ENCODE results near the gene INO80C.
A peak's percentile ranks its signal among the peaks of the same experiment; 100 is the strongest.
"Not testable (repeated sequence)": the region's sequence is repeated elsewhere in the genome, so short reads cannot be mapped to it uniquely, and the experiment has no call there.

The INO80C gene

GRCh38 chr18:35489281-35489680 is 8.5 kb downstream of the INO80C start:
- not testable (repeated sequence) for DNase-seq (ENCODE audit: low spot score)

GRCh38 chr18:35488396-35488795 is 9.4 kb downstream of the INO80C start:
- not testable (repeated sequence) for DNase-seq (ENCODE audit: low spot score)

GRCh38 chr18:35487525-35487924 is 10.2 kb downstream of the INO80C start:
- DNase-seq (ENCODE audit: low spot score): not testable (repeated sequence)

- no peak for DNase-seq (ENCODE audit: low spot score)
Observed at GRCh38 chr18:35485852-35486251, 11.9 kb downstream of the INO80C start.

- no peak for DNase-seq (ENCODE audit: low spot score)
Observed at GRCh38 chr18:35484034-35484433, 13.7 kb downstream of the INO80C start.

GRCh38 chr18:35481960-35482366 is 15.8 kb downstream of the INO80C start:
- DNase-seq (ENCODE audit: low spot score): no peak

- DNase-seq (ENCODE audit: low spot score): no peak
Observed at GRCh38 chr18:35479911-35480586, 17.7 kb downstream of the INO80C start.

- DNase-seq (ENCODE audit: low spot score): peak; percentile 36
Observed at GRCh38 chr18:35478520-35479435, 19.0 kb downstream of the INO80C start.

GRCh38 chr18:35477974-35478373 is 19.8 kb downstream of the INO80C start:
- DNase-seq (ENCODE audit: low spot score): no peak

GRCh38 chr18:35477497-35477896 is 20.3 kb downstream of the INO80C start:
- no peak for DNase-seq (ENCODE audit: low spot score)

GRCh38 chr18:35474884-35475283 is 22.9 kb downstream of the INO80C start:
- no peak for DNase-seq (ENCODE audit: low spot score)

- DNase-seq (ENCODE audit: low spot score): no peak
Observed at GRCh38 chr18:35473562-35473961, 24.2 kb downstream of the INO80C start.

GRCh38 chr18:35470435-35470834 is 27.3 kb downstream of the INO80C start:
- DNase-seq (ENCODE audit: low spot score): no peak

GRCh38 chr18:35469725-35470124 is 28.0 kb downstream of the INO80C start:
- no peak for DNase-seq (ENCODE audit: low spot score)

GRCh38 chr18:35468711-35469110 is 29.0 kb downstream of the INO80C start:
- no peak for DNase-seq (ENCODE audit: low spot score)

GRCh38 chr18:35467624-35468016 is 30.1 kb downstream of the INO80C start:
- DNase-seq (ENCODE audit: low spot score): no peak

GRCh38 chr18:35466815-35467623 is 30.7 kb downstream of the INO80C start:
- no peak for DNase-seq (ENCODE audit: low spot score)

- DNase-seq (ENCODE audit: low spot score): no peak
Observed at GRCh38 chr18:35466334-35466733, 31.4 kb downstream of the INO80C start.

GRCh38 chr18:35465329-35465728 is 32.4 kb downstream of the INO80C start:
- DNase-seq (ENCODE audit: low spot score): no peak

- no peak for DNase-seq (ENCODE audit: low spot score)
Observed at GRCh38 chr18:35464831-35465279, 32.9 kb downstream of the INO80C start.

GRCh38 chr18:35463827-35464226 is 33.9 kb downstream of the INO80C start:
- no peak for DNase-seq (ENCODE audit: low spot score)

GRCh38 chr18:35463050-35463449 is 34.7 kb downstream of the INO80C start:
- DNase-seq (ENCODE audit: low spot score): no peak
